HG02943 (cell line): ENCODE data around the gene CFHR1.
"Not testable (repeated sequence)": the region's sequence is repeated elsewhere in the genome, so short reads cannot be mapped to it uniquely, and the experiment has no call there.

ENCODE experiments used
- ATAC-seq: cut with Tn5 transposase; IDR thresholded peaks from one replicate; pipeline ENCODE4 v1.9.1; 2021; ENCODE audit warnings: mild to moderate bottlenecking, low read depth, moderate library complexity; ENCODE audit not compliant: unreplicated experiment

The CFHR1 gene

DNA sequence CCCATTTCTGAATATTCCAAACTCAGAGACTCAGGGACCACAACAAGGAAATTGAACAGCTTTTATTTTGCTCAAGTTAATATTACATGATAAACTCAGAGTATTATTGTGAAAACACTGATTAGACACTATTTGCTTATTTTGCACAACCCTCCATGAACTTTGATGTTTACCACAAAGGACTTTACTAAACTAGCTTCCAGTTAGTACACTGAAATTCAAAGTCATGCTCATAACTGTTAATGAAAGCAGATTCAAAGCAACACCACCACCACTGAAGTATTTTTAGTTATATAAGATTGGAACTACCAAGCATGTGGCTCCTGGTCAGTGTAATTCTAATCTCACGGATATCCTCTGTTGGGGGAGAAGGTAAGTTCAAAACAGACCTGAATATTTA lies at the start of gene CFHR1:
CFHR1 (plus strand) TSS at position 201 of the 400 bp plus-strand sequence; CDS start at position 315, 114 bp downstream.
- not testable (repeated sequence) for ATAC-seq

DNA sequence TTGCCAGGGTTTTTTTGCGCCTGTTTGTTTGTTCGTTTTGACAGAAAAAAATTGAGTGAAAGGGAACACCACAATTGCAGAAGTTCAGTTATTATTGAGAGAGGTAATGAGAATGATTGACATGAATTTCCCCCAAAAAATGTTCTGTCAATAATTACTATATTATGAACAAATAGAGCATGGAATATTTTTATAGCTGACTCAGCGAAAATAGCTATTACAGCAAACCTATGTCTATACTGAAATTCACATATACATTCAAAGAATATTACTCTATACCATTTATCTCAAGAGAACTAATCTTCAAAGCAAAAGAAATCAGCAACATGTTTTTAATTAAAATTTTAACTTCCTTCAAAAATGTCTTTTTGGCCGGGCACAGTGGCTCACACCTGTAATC lies 49.7 kb upstream of the CFHR1 start:
- ATAC-seq = not testable (repeated sequence)

DNA sequence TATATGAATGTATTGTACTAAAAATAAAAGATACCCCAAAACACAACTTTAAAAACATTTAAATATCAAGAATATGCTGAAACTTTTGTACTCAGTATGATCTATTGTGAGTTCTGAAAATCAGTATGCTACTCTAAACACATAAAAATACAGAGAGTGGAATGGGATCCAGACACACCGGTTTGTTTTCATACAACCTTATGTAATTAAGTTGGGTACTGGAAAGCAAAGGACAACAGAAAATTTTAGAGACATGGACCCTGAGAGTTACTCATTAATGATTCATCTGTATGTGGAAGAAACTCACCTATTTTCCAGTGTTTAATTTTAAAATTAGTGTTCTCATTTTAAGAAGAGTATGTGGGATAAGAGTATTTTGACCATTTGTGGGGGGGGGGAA lies 45.8 kb upstream of the CFHR1 start:
- ATAC-seq = no peak

DNA sequence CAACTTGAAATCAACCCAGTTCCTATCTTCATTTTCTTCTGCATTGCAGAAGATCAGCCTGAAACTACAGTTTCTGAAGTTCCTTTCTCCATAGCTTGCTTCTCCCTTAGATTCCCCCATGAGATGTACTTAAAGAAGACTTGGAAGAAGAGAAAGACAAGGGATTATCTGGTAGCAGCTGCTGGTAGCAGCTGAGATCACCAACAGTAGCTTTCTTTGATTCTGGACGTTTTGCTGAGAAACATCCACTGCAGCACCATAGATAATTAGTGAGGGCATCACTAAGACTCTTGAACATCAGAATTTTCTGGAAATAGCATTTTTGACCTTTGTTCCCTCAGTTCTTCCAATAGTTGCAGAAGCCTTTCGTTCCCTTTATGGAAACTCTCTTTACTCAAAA lies 45.4 kb upstream of the CFHR1 start:
- no peak for ATAC-seq

DNA sequence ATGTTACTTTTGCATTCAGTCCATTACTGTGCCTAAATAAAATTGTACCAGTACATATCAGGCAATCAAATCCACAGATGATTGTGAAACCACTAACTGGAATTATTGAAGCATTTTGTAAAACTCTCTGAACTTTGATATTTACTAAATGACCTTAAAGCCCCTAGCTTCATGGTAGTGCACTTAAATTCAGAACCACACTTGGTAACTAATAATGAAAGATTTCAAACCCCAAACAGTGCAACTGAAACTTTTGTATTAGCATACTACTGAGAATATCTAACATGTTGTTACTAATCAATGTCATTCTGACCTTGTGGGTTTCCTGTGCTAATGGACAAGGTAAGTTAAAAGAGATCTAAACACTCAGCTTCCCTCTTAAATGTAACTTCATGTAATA lies 44.9 kb upstream of the CFHR1 start, which contains the start of gene CFHR3:
CFHR3 (plus strand) TSS at position 238 of the 400 bp plus-strand sequence; CDS start at position 285, 47 bp downstream.
- ATAC-seq = peak; percentile 81

DNA sequence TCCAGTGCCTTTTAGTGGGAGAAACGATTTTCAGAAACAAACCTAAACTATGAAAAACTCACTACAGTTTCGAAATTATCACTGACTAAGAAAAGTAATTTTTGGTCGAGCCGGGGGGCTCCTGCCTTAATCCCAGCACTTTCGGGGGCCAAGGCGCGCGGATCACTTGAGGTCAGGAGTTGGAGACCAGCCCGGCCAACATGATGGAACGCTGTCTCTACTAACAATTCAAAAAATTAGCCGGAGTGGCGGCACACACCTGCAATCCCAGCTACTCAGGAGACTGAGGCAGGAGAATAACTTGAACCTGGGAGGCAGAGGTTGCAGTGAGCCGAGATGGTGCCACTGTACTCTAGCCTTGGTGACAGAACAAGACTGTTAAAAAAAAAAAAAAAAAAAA lies 41.9 kb upstream of the CFHR1 start:
- no peak for ATAC-seq

DNA sequence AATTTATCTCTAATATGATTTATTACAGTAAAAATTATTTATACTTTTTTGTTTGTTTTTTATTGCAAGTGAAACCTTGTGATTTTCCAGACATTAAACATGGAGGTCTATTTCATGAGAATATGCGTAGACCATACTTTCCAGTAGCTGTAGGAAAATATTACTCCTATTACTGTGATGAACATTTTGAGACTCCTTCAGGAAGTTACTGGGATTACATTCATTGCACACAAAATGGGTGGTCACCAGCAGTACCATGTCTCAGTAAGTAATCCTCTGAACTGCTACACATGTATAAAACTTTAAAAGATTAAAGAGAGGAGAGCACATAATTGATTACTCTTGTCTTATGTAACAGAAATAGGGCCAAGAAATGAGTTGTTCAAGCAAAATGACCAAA lies 40.4 kb upstream of the CFHR1 start:
- no peak for ATAC-seq

DNA sequence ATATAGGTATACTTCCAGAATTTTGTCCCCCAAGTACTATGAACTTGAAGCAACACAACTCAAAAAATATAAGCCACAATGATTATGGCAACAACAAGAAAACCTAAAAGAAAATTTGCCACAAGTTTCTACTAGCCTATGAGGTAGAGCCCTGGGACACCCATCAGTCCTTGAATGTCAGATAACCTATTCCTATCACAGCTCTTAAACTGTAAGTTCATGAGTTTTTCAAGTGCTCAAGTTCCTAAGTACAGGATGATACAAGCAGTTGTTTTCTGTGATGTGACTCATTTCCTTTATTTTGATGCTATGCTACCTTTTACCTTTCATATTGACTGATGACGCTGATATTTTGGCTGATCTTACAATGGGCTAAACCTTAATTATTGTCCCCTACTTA lies 28.3 kb upstream of the CFHR1 start:
- ATAC-seq = not testable (repeated sequence)

DNA sequence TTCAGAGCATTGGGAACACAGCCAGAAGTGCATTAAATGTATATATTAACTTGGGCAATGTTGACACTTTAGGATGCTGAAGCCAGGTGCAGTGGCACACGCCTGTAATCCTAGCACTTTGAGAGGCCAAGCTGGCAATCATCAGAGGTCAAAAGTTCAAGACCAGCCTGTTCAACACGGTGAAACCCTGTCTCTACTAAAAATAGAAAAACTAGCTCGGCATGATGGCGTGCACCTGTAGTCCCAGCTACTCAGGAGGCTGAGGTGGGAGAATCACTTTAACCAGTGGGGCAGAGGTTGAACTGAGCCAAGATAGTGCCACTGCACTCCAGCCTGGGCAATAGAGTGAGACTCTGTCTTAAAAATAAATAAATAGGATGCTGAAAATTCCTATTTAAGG lies 25.4 kb upstream of the CFHR1 start:
- not testable (repeated sequence) for ATAC-seq

DNA sequence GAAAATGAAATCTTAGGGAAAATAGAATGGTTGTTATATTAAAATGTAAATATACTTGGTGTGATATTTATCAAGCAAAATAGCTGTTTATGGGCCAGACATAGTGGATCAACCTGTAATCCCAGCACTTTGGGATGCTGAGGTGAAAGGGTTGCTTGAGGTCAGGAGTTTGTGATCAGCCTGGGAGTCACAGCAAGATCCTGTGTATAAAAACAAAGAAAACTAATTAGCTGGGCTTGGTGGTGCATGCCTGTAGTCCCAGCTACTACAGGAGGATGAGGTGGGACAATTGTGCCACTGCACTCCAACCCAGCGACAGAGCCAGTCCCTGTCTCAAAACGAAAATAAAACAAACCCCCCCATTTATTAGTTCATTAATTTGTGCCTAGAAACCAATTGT lies 21.6 kb upstream of the CFHR1 start:
- no peak for ATAC-seq

DNA sequence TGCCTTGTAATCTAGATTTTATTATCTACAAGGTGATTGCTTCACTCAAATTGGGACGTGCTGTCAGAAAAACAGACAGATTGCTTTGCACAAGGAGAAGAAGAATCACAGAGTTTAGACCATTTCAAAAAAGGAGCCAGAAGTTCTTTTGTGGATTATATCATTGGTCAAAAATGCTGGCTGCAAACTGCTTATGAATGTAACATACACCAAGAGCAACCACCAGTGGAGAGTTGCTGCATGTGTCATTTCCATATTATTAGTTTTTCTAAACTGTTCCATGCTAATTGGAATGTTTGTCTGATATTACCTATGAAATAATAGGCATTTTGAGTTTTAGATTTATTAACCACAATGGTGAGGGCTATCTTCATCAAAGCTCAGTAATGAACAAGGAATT lies 17.6 kb upstream of the CFHR1 start:
- not testable (repeated sequence) for ATAC-seq

DNA sequence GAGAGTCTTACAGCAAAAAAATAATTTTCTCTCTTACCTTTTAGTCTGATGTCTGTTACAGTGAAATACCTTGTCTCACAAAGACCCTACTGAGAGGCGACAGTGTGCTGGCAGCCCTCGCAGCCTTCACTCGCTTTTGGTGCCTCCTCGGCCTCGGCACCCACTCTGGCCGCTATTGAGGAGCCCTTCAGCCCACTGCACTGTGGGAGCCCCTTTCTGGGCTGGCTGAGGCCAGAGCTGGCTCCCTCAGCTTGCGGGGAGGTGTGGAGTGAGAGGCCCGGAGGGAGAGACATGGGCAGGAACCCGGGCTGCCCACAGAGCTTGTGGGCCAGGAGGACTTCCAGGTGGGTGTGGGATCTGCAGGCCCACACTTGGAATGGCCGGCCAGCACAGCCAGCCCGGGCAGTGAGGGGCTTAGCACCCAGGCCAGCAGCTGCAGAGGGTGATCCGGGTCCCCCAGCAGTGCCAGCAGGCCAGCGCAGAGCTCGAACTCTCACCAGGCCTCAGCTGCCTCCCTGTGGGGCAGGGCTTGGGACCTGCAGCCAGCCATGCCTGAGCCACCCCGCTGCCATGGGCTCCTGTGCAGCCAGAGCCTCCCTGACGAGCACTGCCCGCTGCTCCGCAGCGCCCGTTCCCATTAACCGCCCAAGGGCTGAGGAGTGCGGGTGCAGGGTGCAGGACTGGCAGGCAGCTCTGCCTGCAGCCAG lies 10.8 kb upstream of the CFHR1 start:
- no peak for ATAC-seq

DNA sequence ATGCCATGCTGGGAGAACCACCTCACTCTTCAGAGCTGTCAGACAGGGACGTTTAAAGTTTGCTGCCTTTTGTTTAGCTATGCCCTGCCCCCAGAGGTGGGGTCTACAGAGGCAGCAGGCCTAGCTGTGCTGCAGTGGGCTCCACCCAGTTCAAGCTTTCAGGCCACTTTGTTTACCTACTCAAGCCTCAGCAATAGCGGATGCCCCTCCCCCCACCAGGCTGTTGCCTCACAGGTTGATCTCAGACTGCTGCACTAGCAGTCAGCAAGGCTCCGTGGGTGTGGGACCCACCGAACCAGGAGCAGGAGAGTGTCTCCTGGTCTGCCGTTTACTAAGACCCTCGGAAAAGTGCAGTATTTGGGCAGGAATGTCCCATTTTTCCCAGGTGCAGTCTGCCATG lies 2.1 kb upstream of the CFHR1 start:
- not testable (repeated sequence) for ATAC-seq

DNA sequence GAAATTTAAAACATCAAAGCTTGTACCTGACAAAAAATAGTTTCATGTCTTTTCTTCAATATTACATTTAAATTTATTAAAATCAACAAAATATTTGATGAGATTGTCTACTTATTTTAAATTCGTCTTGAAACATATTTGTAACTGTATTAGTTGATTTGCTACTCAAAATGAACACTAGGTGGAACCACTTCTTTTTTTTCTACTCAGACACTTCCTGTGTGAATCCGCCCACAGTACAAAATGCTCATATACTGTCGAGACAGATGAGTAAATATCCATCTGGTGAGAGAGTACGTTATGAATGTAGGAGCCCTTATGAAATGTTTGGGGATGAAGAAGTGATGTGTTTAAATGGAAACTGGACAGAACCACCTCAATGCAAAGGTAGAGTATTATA lies 8.3 kb downstream of the CFHR1 start:
- peak; percentile 97 for ATAC-seq

DNA sequence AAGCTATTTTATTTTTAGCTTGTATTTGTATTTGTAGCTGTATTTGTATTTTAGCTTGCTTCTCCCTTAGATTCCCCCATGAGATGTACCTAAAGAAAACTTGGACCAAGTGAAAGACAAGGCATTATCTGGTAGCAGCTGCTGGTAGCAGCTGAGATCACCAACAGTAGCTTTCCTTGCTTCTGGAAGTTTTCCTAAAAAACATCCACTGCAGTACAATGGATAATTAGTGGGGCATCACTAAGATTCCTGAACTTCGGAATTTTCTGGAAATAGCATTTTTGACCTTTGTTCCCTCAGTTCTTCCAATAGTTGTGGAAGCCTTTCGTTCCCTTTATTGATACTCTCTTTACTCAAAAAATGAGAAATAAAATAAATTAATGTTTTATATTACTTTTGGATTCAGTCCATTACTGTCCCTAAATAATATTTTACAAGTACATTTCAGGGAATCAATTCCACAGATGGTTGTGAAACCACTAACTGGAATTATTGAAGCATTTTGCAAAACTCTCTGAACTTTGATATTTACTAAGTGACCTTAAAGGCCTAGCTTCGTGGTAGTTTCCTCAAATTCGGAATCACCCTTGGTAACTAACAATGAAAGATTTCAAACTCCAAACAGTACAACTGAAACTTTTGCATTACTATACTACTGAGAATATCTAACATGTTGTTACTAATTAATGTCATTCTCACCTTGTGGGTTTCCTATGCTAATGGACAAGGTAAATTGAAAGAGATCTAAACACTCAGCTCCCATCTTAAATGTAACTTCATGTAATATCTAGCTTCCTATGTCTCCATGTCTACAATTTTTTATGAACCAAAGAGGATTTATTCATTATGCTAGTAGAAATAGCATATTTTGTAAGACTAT lies 30.3 kb downstream of the CFHR1 start:
- ATAC-seq = not testable (repeated sequence)

DNA sequence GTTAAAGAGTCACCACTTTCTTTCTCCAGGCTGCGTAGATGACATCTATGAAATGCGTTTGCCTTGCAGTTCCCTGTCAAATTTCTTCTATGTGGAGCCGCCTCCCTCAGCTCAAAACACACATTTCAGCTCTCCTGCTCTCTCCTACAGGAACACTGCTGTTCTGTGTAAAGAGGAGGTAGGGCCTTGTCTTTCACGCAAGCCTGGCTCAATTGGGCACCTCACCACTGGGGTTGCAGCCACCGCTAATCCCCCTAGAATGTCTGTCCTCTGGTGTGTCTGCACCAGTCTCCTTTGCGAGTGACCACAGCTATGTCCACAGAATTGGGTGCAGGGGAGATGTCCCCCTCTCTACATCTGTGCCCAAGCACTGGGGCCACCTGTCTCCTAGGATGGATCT lies 36.5 kb downstream of the CFHR1 start:
- no peak for ATAC-seq

DNA sequence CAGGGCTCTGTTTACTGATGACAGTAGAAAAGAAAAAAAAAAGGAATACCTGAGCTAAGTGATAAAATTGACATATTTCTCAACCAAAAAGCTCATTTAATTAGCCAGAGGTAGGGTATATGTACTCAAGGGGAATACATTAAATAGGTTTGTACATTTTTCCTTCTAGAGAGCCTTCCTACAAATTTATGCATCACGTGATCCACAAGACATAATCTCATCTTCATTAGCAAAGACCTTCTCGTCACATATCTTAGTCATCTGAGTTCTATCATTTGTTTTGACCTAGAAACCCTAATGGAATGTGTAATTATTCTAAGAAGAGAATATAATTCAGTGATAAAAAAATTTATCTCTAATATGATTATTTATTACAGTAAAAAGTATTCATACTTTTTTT lies 37.7 kb downstream of the CFHR1 start:
- no peak for ATAC-seq

DNA sequence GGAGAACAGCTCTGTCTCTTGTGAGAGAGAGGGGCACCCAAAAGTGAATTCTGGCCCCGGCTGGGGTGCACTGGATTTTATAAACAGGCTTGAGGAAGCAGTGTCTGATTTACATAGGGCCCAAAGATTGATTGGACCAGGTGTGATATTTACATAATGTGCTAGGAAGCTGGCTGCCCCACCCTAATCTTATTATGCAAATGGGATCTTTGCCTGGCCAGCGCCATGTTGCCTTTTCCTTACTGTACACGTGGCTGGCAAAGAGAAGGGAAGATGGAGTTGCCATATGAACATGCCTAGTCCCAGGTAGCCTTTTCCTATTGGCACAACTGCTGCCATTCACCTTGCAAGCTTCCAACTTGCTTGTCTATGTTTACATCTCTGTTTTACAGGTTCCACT lies 39.3 kb downstream of the CFHR1 start:
- ATAC-seq = no peak

DNA sequence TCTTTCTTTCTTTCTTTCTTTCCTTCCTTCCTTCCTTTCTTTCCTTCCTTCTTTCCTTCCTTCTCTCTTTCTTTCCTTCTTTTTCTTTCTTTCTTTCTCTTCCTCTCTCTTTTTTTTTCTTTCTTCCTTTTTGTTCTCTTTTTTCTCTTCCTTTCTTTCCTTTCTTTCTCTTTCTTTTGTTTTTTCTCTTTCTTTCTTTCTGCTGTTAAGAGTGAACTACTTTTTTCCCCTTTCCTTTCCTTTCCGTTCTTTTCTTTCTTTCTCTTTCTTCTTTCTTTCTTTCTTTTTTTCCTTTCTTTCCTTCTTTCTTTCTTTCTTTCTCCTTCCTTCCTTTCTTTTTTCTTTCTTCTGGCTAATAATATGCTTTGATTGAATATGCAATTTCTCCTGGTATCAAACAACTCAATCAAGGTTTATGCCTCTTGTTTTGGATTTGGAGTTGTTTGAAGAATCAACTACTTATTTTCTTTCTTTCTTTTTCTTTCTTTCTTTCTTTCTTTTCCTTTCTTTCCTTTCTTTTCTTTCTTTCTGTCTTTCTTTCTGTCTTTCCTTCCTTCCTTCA lies 40.9 kb downstream of the CFHR1 start:
- no peak for ATAC-seq

DNA sequence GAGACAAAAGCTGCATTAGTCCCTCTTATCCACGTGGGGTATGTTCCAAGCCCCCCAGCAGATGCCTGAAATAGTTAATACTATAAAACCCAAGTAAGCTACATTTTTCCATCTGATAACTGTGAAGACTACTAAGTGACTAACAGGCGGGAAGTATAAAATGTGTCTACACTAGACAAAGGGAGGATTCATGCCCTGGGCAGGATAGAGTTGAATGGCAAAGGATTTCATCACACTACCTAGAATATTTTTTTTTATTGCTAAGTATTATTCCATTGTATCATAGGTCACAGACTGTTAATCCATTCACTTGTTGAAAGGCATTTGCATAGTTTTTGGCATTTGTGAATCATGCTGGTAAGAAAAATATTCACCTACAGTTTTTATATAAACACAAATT lies 41.9 kb downstream of the CFHR1 start:
- ATAC-seq = no peak

DNA sequence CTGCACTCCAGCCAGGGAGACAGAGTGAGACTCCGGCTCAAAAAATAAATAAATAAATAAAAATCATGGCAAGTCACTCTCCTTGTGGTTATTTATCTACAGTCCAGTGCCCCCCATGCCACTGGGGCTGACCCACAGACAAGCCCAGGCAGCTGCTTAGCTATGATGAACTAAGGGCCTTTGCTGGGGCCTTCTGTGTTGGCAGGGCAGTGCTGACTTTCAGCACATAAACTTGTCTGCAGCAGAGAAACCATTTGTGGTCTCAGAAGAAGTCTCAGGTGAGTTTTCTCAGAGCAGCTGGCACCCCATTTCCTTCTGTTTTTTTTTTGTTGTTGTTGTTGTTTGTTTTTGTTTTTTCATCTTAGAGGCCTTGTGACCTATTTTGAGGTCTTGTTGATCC lies 47.4 kb downstream of the CFHR1 start:
- ATAC-seq = no peak
